ENCODE measurements around the gene POLR3GL.
"Not testable (repeated sequence)": the region's sequence is repeated elsewhere in the genome, so short reads cannot be mapped to it uniquely, and the experiment has no call there.

DNA sequence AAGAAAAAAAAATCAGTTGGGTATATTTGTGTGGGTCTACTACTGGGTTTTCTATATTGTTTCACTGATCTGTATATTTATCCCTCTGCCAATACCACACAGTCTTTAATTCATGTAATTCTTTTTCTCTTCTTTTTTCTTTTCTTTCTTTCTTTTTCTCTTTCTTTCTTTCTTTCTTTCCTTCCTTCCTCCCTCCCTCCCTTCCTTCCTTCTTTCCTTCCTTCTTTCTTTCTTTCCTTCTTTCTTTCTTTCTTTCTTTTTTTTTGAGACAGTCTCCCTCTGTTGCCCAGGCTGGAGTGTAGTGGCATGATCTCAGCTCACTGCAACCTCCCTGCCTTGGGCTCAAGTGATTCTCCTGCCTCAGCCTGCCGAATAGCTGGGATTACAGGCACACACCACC lies 62.2 kb downstream of the POLR3GL start:
- not testable (repeated sequence) for TF ChIP-seq POLR2A, POLR2AphosphoS5 (IDR thresholded peaks at IDR 0.05; ENCODE audit: low read depth, low read length)
